Renal pelvis (tissue), 4 donors: ENCODE measurements around the gene VRK3. TPM values are rescaled to one million over a fixed set of nuclear protein-coding genes. Genes with fewer than 3 reads are reported as not detected.
A peak's percentile ranks its signal among the peaks of the same experiment; 100 is the strongest.

Experiments
- DNase-seq: peaks from one replicate; pipeline ENCODE4 v3.0.0-alpha.2; 2013
- polyA plus RNA-seq, 3 donors: library from polyadenylated mRNA; unstranded; fragments of 120-200 nt; gene quantifications; one replicate each; pipeline ENCODE4 v1.2.1, GENCODE V29; 2013; ENCODE audit not compliant: insufficient read length in 3 of 3

The VRK3 gene
- polyA plus RNA-seq, 3 donors, result 49.7 to 55.3 (median 53.1) TPM

- no peak for DNase-seq
Observed at GRCh38 chr19:49936549-49936948, 88.6 kb downstream of the VRK3 start.

GRCh38 chr19:49933643-49934042 lies 91.5 kb downstream of the VRK3 start:
- DNase-seq, result no peak

- no peak for DNase-seq
Observed at GRCh38 chr19:49932731-49933131, 92.4 kb downstream of the VRK3 start.

GRCh38 chr19:49932041-49932451 lies 93.1 kb downstream of the VRK3 start:
- DNase-seq, result no peak

- DNase-seq, result no peak
Observed at GRCh38 chr19:49931293-49932040, 93.7 kb downstream of the VRK3 start.

GRCh38 chr19:49930483-49931011 lies 94.6 kb downstream of the VRK3 start:
- DNase-seq, result no peak

- DNase-seq, result peak; percentile 93
Observed at GRCh38 chr19:49929611-49930482, 95.3 kb downstream of the VRK3 start.

GRCh38 chr19:49929121-49929610 lies 96.0 kb downstream of the VRK3 start, which contains the start of the genes ATF5 and NUP62:
TSS of gene ATF5 (plus strand) at chr19:49929205. CDS start at chr19:49930851, 1,646 bp downstream.
TSS of gene NUP62 (minus strand) at chr19:49929504. CDS start at chr19:49909807, 19,697 bp downstream.
- no peak for DNase-seq

- no peak for DNase-seq
Observed at GRCh38 chr19:49927526-49928264, 97.5 kb downstream of the VRK3 start.

GRCh38 chr19:49926515-49926914 lies 98.7 kb downstream of the VRK3 start:
- DNase-seq, result no peak

Other genes with a start within 250 kb of the VRK3 start
- 10 to 100 TPM; 35.3 to 45.3 (median 42.9) TPM for gene FUZ, start 212.1 kb downstream of the VRK3 start, polyA plus RNA-seq
- gene MED25, start 207.1 kb downstream of the VRK3 start, polyA plus RNA-seq, result 10 to 100 TPM; 70.0 to 77.3 (median 75.0) TPM
- 100 to 1,000 TPM; 351 to 386 (median 360) TPM for gene PTOV1, start 174.2 kb downstream of the VRK3 start, polyA plus RNA-seq
- gene PNKP, start 157.8 kb downstream of the VRK3 start, polyA plus RNA-seq, result 10 to 100 TPM; 57.0 to 83.3 (median 81.4) TPM
- 10 to 100 TPM; 36.1 to 46.8 (median 42.8) TPM for gene AKT1S1, start 148.0 kb downstream of the VRK3 start, polyA plus RNA-seq
- gene TBC1D17, start 147.7 kb downstream of the VRK3 start, polyA plus RNA-seq, result 10 to 100 TPM; 48.3 to 64.2 (median 61.1) TPM
- gene IL4I1, start 128.5 kb downstream of the VRK3 start, polyA plus RNA-seq, result 1 to 10 TPM; 2.7 to 3.6 (median 3.1) TPM
- 10 to 100 TPM; 26.0 to 28.5 (median 28.2) TPM for gene ATF5, start 96.2 kb downstream of the VRK3 start, polyA plus RNA-seq
- gene NUP62, start 95.9 kb downstream of the VRK3 start, polyA plus RNA-seq, result 10 to 100 TPM; 65.8 to 80.2 (median 70.8) TPM
- 1 to 10 TPM; 3.2 to 5.5 (median 4.5) TPM for gene SIGLEC11, start 64.2 kb downstream of the VRK3 start, polyA plus RNA-seq
- 10 to 100 TPM; 15.4 to 19.1 (median 18.7) TPM for gene ZNF473, start 633 bp upstream of the VRK3 start, polyA plus RNA-seq
- under 1 TPM in 2 of 3 donors, not detected in 1; 0.13 to 0.26 TPM for gene IZUMO2, start 137.9 kb upstream of the VRK3 start, polyA plus RNA-seq
- 10 to 100 TPM; 25.8 to 31.7 (median 27.2) TPM for gene MYH14, start 178.2 kb upstream of the VRK3 start, polyA plus RNA-seq